Measurements from ENCODE around the gene SUFU. TPM values are rescaled to one million over a fixed set of nuclear protein-coding genes. Genes with fewer than 3 reads are reported as not detected.

SUFU gene
- total and polyA plus RNA-seq, 2 experiments from 2014 or later: 2.8 to 5.6 TPM

GRCh38 chr10:102654566-102654965 lies 150.8 kb downstream of the SUFU start (continued):
- TF ChIP-seq STAT1 (IDR thresholded peaks at IDR 0.05; ENCODE audit: unreplicated experiment): no peak
- TF ChIP-seq CTCF (conservative IDR thresholded peaks at IDR 0.05; ENCODE audit: low read depth in 2 of 2): no peak
- no peak for TF ChIP-seq CREB1 (CRISPR knock-in tag; IDR thresholded peaks at IDR 0.05; ENCODE audit: low read depth)
- TF ChIP-seq ZNF114 (CRISPR knock-in tag; IDR thresholded peaks at IDR 0.05): no peak
- no peak for TF ChIP-seq REST (IDR thresholded peaks at IDR 0.05; ENCODE audit: unreplicated experiment)

GRCh38 chr10:102654969-102655368 lies 151.2 kb downstream of the SUFU start:
- Mint-ChIP-seq H3K4me3 (no peak overlapping the region), H3K27ac (no peak overlapping the region), H3K9me3 (no peaks in the 10 kb centered on the region), H3K4me1 (peaks cover 42% of the 10 kb centered on the region), H3K27me3 (ENCODE audit: insufficient read depth, low read depth, poor library complexity) (peaks cover 10% of the 10 kb centered on the region), H3K36me3 (ENCODE audit: low read depth) (peaks cover 25% of the 10 kb centered on the region)
- Histone ChIP-seq H2AFZ (no peak overlapping the region), H4K20me1 (replicated peaks; ENCODE audit: insufficient read depth) (no peaks in the 10 kb centered on the region; the same call in 1 of the 2 replicates), H3K4me1 (ENCODE audit: insufficient read depth) (peaks cover 20% of the 10 kb centered on the region), H3K27me3 (ENCODE audit: insufficient read depth) (no peaks in the 10 kb centered on the region), H3K36me3 (ENCODE audit: insufficient read depth) (no peaks in the 10 kb centered on the region), H3K9me2 (ENCODE audit: insufficient read depth) (no peaks in the 10 kb centered on the region), H3K4me2 (no peak overlapping the region), H3K4me3 (no peak overlapping the region), H3K79me2 (replicated peaks; ENCODE audit: insufficient read depth) (peaks cover 31% of the 10 kb centered on the region), H3K27ac (ENCODE audit: low read depth) (no peak overlapping the region), H3F3A (replicated peaks; ENCODE audit: low read depth) (no peaks in the 10 kb centered on the region)
- ATAC-seq: no peak
- DNase-seq (ENCODE audit: low spot score): no peak
- TF ChIP-seq CTCF (conservative IDR thresholded peaks at IDR 0.05; ENCODE audit: low read depth in 2 of 2): no peak
- no peak for TF ChIP-seq CREB1 (CRISPR knock-in tag; IDR thresholded peaks at IDR 0.05; ENCODE audit: low read depth)
- TF ChIP-seq REST (IDR thresholded peaks at IDR 0.05; ENCODE audit: unreplicated experiment): no peak
- TF ChIP-seq NANOG (IDR thresholded peaks at IDR 0.05; ENCODE audit: borderline replicate concordance): no peak
- TF ChIP-seq ZNF331 (CRISPR knock-in tag; IDR thresholded peaks at IDR 0.05; ENCODE audit: low read depth): no peak
- no peak for TF ChIP-seq ETS1 (IDR thresholded peaks at IDR 0.05)
- no peak for TF ChIP-seq EZH2 (IDR thresholded peaks at IDR 0.05; ENCODE audit: low read depth, unreplicated experiment)
- no peak for TF ChIP-seq POLR2AphosphoS5 (IDR thresholded peaks at IDR 0.05; ENCODE audit: low read depth)
- no peak for TF ChIP-seq STAT1 (IDR thresholded peaks at IDR 0.05; ENCODE audit: unreplicated experiment)
